ENCODE data around the gene BACH2.
"Not testable (repeated sequence)": the region's sequence is repeated elsewhere in the genome, so short reads cannot be mapped to it uniquely, and the experiment has no call there.

The BACH2 gene

GRCh38 chr6:89917216-89917615, 379.4 kb downstream of the BACH2 start:
- Histone ChIP-seq H4K20me1 (ENCODE audit: control insufficient read depth, insufficient read depth, low read depth, low read length) (no peaks in the 10 kb centered on the region), H3F3A (ENCODE audit: control insufficient read depth, insufficient read depth) (no peaks in the 10 kb centered on the region), H3K4me2 (ENCODE audit: low read length) (no peak overlapping the region), H3K36me3 (ENCODE audit: control insufficient read depth, low read length) (no peaks in the 10 kb centered on the region), H3K79me2 (ENCODE audit: control insufficient read depth, low read length) (no peaks in the 10 kb centered on the region), H3K4me1 (ENCODE audit: control insufficient read depth, low read length) (no peaks in the 10 kb centered on the region), H3K27me3 (ENCODE audit: control insufficient read depth, low read length) (no peaks in the 10 kb centered on the region; the same call in 1 of the 2 replicates), H3K27ac (ENCODE audit: low read depth, low read length) (no peak overlapping the region), H3K4me3 (ENCODE audit: low read length) (no peak overlapping the region), H3K9me2 (replicated peaks; ENCODE audit: control insufficient read depth, low read length) (no peaks in the 10 kb centered on the region), H3K9me3 (ENCODE audit: control insufficient read depth, insufficient read depth, low read length) (no peaks in the 10 kb centered on the region)
- TF ChIP-seq CTCF (IDR thresholded peaks at IDR 0.05; ENCODE audit: low read depth, low read length, poor library complexity, severe bottlenecking) (no peak), EZH2phosphoT487 (IDR thresholded peaks at IDR 0.05; ENCODE audit: borderline replicate concordance, low read length) (no peak)

GRCh38 chr6:89916136-89916920, 380.3 kb downstream of the BACH2 start:
- no peaks in the 10 kb centered on the region for H3K79me2 ChIP-seq (ENCODE audit: control insufficient read depth, low read length)
- no peaks in the 10 kb centered on the region for H3K4me1 ChIP-seq (ENCODE audit: control insufficient read depth, low read length)
- no peaks in the 10 kb centered on the region for H4K20me1 ChIP-seq (ENCODE audit: control insufficient read depth, insufficient read depth, low read depth, low read length)
- H3K27me3 ChIP-seq (ENCODE audit: control insufficient read depth, low read length): no peaks in the 10 kb centered on the region; the same call in 1 of the 2 replicates
- no peak overlapping the region for H3K27ac ChIP-seq (ENCODE audit: low read depth, low read length)
- no peaks in the 10 kb centered on the region for H3K9me2 ChIP-seq (replicated peaks; ENCODE audit: control insufficient read depth, low read length)
- no peak overlapping the region for H3K4me3 ChIP-seq (ENCODE audit: low read length)
- no peaks in the 10 kb centered on the region for H3K9me3 ChIP-seq (ENCODE audit: control insufficient read depth, insufficient read depth, low read length)
- H3K36me3 ChIP-seq (ENCODE audit: control insufficient read depth, low read length): no peaks in the 10 kb centered on the region
- H3K4me2 ChIP-seq (ENCODE audit: low read length): no peak overlapping the region
- TF ChIP-seq CTCF (IDR thresholded peaks at IDR 0.05; ENCODE audit: low read depth, low read length, poor library complexity, severe bottlenecking) (no peak), EZH2phosphoT487 (IDR thresholded peaks at IDR 0.05; ENCODE audit: borderline replicate concordance, low read length) (no peak)
- no peaks in the 10 kb centered on the region for H3F3A ChIP-seq (ENCODE audit: control insufficient read depth, insufficient read depth)

- Histone ChIP-seq H3K27me3 (ENCODE audit: control insufficient read depth, low read length) (peaks cover 8% of the 10 kb centered on the region), H4K20me1 (ENCODE audit: control insufficient read depth, insufficient read depth, low read depth, low read length) (no peaks in the 10 kb centered on the region), H3K9me3 (ENCODE audit: control insufficient read depth, insufficient read depth, low read length) (no peaks in the 10 kb centered on the region), H3K9me2 (replicated peaks; ENCODE audit: control insufficient read depth, low read length) (no peaks in the 10 kb centered on the region), H3K4me2 (ENCODE audit: low read length) (no peak overlapping the region), H3K4me1 (ENCODE audit: control insufficient read depth, low read length) (no peaks in the 10 kb centered on the region), H3F3A (ENCODE audit: control insufficient read depth, insufficient read depth) (no peaks in the 10 kb centered on the region), H3K36me3 (ENCODE audit: control insufficient read depth, low read length) (no peaks in the 10 kb centered on the region), H3K4me3 (ENCODE audit: low read length) (no peak overlapping the region), H3K27ac (ENCODE audit: low read depth, low read length) (no peak overlapping the region), H3K79me2 (ENCODE audit: control insufficient read depth, low read length) (no peaks in the 10 kb centered on the region)
- TF ChIP-seq CTCF (IDR thresholded peaks at IDR 0.05; ENCODE audit: low read depth, low read length, poor library complexity, severe bottlenecking) (no peak), EZH2phosphoT487 (IDR thresholded peaks at IDR 0.05; ENCODE audit: borderline replicate concordance, low read length) (no peak)
Measured at GRCh38 chr6:89910902-89911240, 385.8 kb downstream of the BACH2 start.

- H3K27ac ChIP-seq (ENCODE audit: low read depth, low read length); H3K9me2 ChIP-seq (replicated peaks; ENCODE audit: control insufficient read depth, low read length); H3K4me1 ChIP-seq (ENCODE audit: control insufficient read depth, low read length); H3K79me2 ChIP-seq (ENCODE audit: control insufficient read depth, low read length); H3K4me2 ChIP-seq (ENCODE audit: low read length); H4K20me1 ChIP-seq (ENCODE audit: control insufficient read depth, insufficient read depth, low read depth, low read length); H3F3A ChIP-seq (ENCODE audit: control insufficient read depth, insufficient read depth); H3K9me3 ChIP-seq (ENCODE audit: control insufficient read depth, insufficient read depth, low read length); H3K27me3 ChIP-seq (ENCODE audit: control insufficient read depth, low read length); H3K4me3 ChIP-seq (ENCODE audit: low read length); H3K36me3 ChIP-seq (ENCODE audit: control insufficient read depth, low read length): not testable (repeated sequence)
Measured at GRCh38 chr6:89910001-89910901, 386.4 kb downstream of the BACH2 start.
